Smooth muscle cell (in vitro differentiated cells): Measurements from ENCODE around the gene CPTP. TPM values are rescaled to one million over a fixed set of nuclear protein-coding genes. Genes with fewer than 3 reads are reported as not detected.

Source experiments
- DNase-seq: peaks from one replicate; lab custom pipeline; 2025; ENCODE audit not compliant: unreplicated experiment; lab: John Stamatoyannopoulos, UW
- H2AFZ ChIP-seq: fragments of 200-600 bp; sonication (generic); 2 replicates; pipeline ENCODE4 v1.6.0; 2016; ENCODE audit warnings: antibody characterized with exemption, low read depth, mild to moderate bottlenecking
- H3F3A ChIP-seq: fragments of 200-600 bp; sonication (generic); 2 replicates; pipeline ENCODE4 v1.6.0; 2017; ENCODE audit warnings: antibody characterized with exemption, low read depth
- H3K27ac ChIP-seq: fragments of 200-600 bp; sonication (generic); 2 replicates; pipeline ENCODE4 v1.5.1; 2016; ENCODE audit warnings: low read depth, mild to moderate bottlenecking
- H3K27me3 ChIP-seq: fragments of 200-600 bp; sonication (generic); 2 replicates; pipeline ENCODE4 v1.6.1; 2016; ENCODE audit warnings: low read depth, mild to moderate bottlenecking
- H3K36me3 ChIP-seq: fragments of 200-600 bp; sonication (generic); 2 replicates; pipeline ENCODE4 v1.5.1; 2016; ENCODE audit warnings: low read depth
- H3K4me1 ChIP-seq: fragments of 200-600 bp; sonication (generic); 2 replicates; pipeline ENCODE4 v1.5.1; 2016; ENCODE audit warnings: low read depth
- H3K4me2 ChIP-seq: fragments of 200-600 bp; sonication (generic); 2 replicates; pipeline ENCODE4 v1.6.0; 2016; ENCODE audit warnings: mild to moderate bottlenecking
- H3K4me3 ChIP-seq: fragments of 200-600 bp; sonication (generic); 2 replicates; pipeline ENCODE4 v1.5.1; 2016; ENCODE audit warnings: mild to moderate bottlenecking
- H3K79me2 ChIP-seq: fragments of 200-600 bp; sonication (generic); 2 replicates; pipeline ENCODE4 v1.6.0; 2016; ENCODE audit warnings: low read depth, mild to moderate bottlenecking
- H3K9ac ChIP-seq: fragments of 200-600 bp; sonication (generic); 2 replicates; pipeline ENCODE4 v1.6.0; 2016; ENCODE audit warnings: low read depth
- H3K9me3 ChIP-seq: fragments of 200-600 bp; sonication (generic); replicated peaks from 2 replicates; pipeline ENCODE4 v1.5.1; 2016; ENCODE audit warnings: low read depth
- H4K20me1 ChIP-seq: fragments of 200-600 bp; sonication (generic); 2 replicates; pipeline ENCODE4 v1.6.0; 2016; ENCODE audit warnings: low read depth
- WGBS: methylation state at CpG from one replicate; pipeline ENCODE4 v1.1.7; 2016; ENCODE audit warnings: low lambda C conversion rate; 5-methylcytosine and 5-hydroxymethylcytosine counted together
- polyA plus RNA-seq: library from polyadenylated mRNA; unstranded; fragments of >200 nt; fragmentation: Nextera tagmentation; extraction: Ambion mirVana; gene quantifications from 2 replicates; pipeline ENCODE4 v1.2.1, GENCODE V29; 2016
- total RNA-seq: library from RNA; depleted of rRNA; stranded (reverse); fragments of >200 nt; gene quantifications from 2 replicates; pipeline ENCODE4 v1.2.3, GENCODE V29; 2014
- TF ChIP-seq, protein P1 (sequence below): fragments of 200-600 bp; sonication (generic); IDR thresholded peaks from 2 replicates; pipeline ENCODE4 v1.5.1; 2017; ENCODE audit warnings: borderline replicate concordance, mild to moderate bottlenecking, antibody characterized with exemption; ENCODE audit not compliant: insufficient read depth, poor library complexity, severe bottlenecking

The CPTP gene
- total and polyA plus RNA-seq, 2 experiments from 2014 or later: 16.2 to 34.3 TPM

DNA sequence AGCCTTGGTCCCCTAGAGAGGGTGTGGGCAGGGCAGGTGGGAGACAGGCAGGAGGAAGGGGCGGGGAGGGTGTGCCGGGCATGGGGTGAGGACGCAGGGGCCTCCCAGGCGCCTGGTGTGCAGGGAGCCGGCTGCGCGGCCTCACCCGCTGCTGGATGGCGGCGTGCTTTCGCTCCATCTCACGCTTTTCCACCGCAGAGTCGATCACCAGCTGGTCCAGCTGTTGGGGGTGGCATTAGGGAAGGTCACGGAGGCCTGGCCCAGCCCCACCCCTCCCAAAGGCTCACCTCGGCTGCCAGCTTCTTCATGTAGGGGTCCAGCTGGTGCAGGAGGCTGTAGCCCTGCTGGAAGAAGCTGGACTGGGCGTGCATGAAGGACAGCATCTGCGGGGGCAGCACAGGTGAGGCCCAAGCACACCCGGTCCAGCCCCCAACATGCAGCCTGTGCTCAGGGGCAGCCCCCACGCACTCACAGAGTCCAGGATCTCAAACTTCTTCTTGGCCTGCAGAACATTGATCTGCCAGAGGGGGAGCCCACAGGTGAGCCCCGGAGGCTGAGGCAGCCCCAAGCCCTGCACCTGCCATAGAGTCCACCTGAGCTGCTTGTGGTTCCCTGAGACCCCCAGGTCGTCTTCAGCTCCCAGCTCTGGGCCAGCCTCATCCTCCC lies 24.8 kb upstream of the CPTP start:
- Histone ChIP-seq H3K27me3 (no peaks in the 10 kb centered on the region), H3K79me2 (peaks cover 9% of the 10 kb centered on the region), H3K9me3 (no peaks in the 10 kb centered on the region), H4K20me1 (peaks cover 65% of the 10 kb centered on the region), H3K4me1 (peaks cover 5% of the 10 kb centered on the region), H3F3A (no peaks in the 10 kb centered on the region), H3K27ac (no peak overlapping the region), H2AFZ (no peak overlapping the region), H3K4me2 (no peak overlapping the region), H3K9ac (no peak overlapping the region), H3K4me3 (no peak overlapping the region), H3K36me3 (no peaks in the 10 kb centered on the region)
- 90% methylated on average over 20 of the region's 22 CpGs for WGBS
- no peak for DNase-seq
- TF ChIP-seq, protein P1, sequence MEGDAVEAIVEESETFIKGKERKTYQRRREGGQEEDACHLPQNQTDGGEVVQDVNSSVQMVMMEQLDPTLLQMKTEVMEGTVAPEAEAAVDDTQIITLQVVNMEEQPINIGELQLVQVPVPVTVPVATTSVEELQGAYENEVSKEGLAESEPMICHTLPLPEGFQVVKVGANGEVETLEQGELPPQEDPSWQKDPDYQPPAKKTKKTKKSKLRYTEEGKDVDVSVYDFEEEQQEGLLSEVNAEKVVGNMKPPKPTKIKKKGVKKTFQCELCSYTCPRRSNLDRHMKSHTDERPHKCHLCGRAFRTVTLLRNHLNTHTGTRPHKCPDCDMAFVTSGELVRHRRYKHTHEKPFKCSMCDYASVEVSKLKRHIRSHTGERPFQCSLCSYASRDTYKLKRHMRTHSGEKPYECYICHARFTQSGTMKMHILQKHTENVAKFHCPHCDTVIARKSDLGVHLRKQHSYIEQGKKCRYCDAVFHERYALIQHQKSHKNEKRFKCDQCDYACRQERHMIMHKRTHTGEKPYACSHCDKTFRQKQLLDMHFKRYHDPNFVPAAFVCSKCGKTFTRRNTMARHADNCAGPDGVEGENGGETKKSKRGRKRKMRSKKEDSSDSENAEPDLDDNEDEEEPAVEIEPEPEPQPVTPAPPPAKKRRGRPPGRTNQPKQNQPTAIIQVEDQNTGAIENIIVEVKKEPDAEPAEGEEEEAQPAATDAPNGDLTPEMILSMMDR: peak; percentile 10

DNA sequence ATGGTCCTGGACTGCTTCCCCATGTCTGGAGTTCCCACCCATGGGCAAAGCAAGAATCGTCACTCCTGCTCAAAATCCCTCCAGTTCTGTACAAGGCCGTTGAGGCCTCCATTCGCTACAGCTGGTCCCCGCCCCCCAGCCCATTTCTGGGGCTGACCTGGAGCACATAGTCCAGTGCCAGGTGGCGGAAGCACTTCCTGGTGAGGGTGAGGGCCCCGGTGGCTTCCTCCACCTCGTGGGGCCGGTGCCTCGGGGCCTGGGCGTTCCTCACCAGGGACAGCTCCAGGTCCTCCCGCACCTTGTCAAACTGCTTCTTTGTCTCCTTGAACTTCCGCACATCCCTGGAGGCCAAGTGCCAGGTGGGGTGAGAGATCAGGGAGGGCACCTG lies 24.3 kb upstream of the CPTP start:
- TF ChIP-seq, protein P1: no peak
- no peak for DNase-seq
- Histone ChIP-seq H2AFZ (no peak overlapping the region), H3K4me3 (no peak overlapping the region), H3K9ac (no peak overlapping the region), H3K36me3 (no peaks in the 10 kb centered on the region), H3K9me3 (no peaks in the 10 kb centered on the region), H3K79me2 (peaks cover 11% of the 10 kb centered on the region), H3F3A (no peaks in the 10 kb centered on the region), H3K4me1 (peaks cover 10% of the 10 kb centered on the region), H3K4me2 (no peak overlapping the region), H4K20me1 (peaks cover 69% of the 10 kb centered on the region), H3K27me3 (no peaks in the 10 kb centered on the region), H3K27ac (no peak overlapping the region)
- 88% methylated on average over 12 of the region's 12 CpGs for WGBS

DNA sequence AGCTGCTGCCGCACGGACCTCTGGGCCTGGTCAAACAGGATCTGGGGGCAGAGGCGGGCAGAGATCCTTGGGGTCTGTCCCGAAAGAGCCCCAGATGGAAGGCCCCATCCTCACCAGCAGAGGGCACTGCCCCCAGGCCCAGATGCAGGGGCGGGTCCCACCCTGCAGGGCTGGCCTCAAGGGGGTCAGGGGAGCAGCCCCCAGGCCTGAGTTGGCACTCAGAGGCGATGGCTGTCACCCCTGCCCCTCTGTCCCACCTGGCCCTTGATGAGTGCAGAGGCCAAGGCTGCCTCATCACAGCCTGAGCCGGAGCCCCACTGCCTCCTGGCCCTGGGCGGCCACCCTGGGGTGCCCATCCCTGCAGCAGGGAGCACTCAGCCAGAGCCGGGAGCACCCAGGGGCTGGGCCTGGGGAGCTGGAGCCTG lies 22.6 kb upstream of the CPTP start:
- Histone ChIP-seq H3K9me3 (no peaks in the 10 kb centered on the region), H3K27me3 (no peaks in the 10 kb centered on the region), H4K20me1 (peaks cover 84% of the 10 kb centered on the region), H3K27ac (no peak overlapping the region), H2AFZ (no peak overlapping the region), H3K79me2 (peaks cover 28% of the 10 kb centered on the region), H3K4me3 (no peak overlapping the region), H3F3A (no peaks in the 10 kb centered on the region), H3K36me3 (no peaks in the 10 kb centered on the region), H3K4me2 (no peak overlapping the region), H3K4me1 (peaks cover 26% of the 10 kb centered on the region), H3K9ac (no peak overlapping the region)
- TF ChIP-seq, protein P1: peak; percentile 39
- no peak for DNase-seq
- 88% methylated on average over 9 of the region's 9 CpGs for WGBS

DNA sequence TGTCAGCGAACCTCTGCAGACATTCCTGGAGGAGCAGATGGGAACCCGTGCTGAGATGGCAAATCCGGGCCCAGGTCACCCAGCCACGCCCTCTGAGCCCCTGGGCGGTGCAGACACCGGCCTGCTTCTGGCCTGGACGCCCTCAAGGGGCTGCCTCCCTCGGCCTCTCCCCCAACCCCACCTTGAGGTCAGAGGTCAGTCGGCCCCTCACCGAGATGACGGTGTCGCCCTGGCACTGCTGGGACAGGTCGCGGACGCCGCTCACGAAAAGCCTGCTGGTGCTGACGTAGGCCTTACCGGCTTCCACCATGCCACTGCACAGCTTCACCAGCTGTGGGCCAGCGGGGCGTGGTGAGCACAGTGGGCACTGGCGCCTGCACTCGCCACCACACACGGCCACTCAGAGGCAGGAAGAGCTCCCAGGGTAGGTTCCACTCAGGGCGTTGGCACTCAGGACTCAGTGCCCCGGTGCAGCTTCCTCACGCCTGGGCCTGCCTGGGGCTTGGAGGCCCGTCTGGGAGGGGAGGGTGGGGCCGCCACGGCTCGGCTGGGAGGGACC lies 21.6 kb upstream of the CPTP start:
- TF ChIP-seq, protein P1: no peak
- Histone ChIP-seq H3K36me3 (no peaks in the 10 kb centered on the region), H3K4me1 (peaks cover 27% of the 10 kb centered on the region), H3K27me3 (no peaks in the 10 kb centered on the region), H3K4me3 (no peak overlapping the region), H3K27ac (no peak overlapping the region), H4K20me1 (peaks cover 87% of the 10 kb centered on the region), H2AFZ (no peak overlapping the region), H3F3A (no peaks in the 10 kb centered on the region), H3K9ac (no peak overlapping the region), H3K79me2 (peaks cover 32% of the 10 kb centered on the region), H3K4me2 (no peak overlapping the region), H3K9me3 (no peaks in the 10 kb centered on the region)
- 86% methylated on average over 30 of the region's 31 CpGs for WGBS
- DNase-seq: no peak
